GM04504 (cell line): ENCODE measurements around the gene SDC1.

ENCODE experiments used
- DNase-seq: peaks from one replicate; pipeline ENCODE4 v3.0.0-alpha.2; 2012; ENCODE audit warnings: low read depth

SDC1 gene

GRCh38 chr2:20213651-20214565, 11.0 kb downstream of the SDC1 start:
- DNase-seq: no peak

DNA sequence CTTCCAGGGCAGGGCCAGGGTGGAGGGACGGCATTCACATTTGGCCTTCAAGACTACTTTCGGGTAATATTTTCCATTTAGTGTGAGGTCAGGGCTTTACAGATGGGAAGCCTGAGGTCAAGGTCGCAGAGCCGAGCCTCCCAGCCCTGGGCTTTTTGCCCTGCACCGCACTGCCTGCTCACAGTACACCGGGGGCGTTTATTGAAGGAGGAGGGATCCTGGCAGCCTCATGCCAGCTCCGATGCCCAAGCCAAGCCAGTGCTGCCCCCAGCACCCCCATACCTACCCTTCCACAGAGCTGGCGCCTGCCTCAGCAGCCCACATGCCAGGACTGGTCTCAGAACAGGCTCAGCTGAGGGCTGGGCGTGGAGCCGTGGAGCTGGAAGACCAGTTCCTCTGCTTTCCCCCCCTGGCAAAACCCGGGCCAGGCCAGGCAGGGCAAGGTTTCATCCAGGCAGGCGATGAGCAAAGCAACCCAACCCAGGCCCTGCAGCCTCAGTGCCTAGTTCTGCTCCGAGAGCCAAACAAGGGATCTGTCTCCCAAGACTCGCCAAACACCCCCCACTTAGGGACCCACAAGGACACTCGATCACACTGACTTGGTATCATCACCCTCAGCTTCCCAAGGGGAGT, 11.9 kb downstream of the SDC1 start:
- no peak for DNase-seq

DNA sequence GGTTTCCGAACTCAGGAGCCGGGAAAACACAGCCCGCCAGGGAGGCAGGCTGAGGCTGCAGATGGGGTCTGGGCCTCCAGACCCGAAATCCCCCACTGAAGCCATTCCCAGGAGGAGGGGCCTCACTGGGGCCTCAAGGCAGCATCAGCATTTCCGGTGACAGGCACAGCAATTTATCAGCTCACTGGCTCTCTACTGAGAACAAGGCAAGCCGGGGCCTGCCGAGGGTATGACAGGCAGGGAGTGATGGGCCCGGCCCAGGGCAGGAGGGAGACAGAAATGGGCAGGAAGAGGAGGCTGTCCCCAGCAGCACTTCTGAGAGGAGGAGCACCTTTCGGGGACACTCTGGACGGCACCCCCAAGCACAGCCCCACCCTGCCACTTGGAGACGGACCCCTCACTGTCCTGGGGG, 12.5 kb downstream of the SDC1 start:
- no peak for DNase-seq

- DNase-seq: no peak
Measured at GRCh38 chr2:20211860-20212458, 13.0 kb downstream of the SDC1 start.

- DNase-seq: no peak
Measured at GRCh38 chr2:20211420-20211819, 13.5 kb downstream of the SDC1 start.

DNA sequence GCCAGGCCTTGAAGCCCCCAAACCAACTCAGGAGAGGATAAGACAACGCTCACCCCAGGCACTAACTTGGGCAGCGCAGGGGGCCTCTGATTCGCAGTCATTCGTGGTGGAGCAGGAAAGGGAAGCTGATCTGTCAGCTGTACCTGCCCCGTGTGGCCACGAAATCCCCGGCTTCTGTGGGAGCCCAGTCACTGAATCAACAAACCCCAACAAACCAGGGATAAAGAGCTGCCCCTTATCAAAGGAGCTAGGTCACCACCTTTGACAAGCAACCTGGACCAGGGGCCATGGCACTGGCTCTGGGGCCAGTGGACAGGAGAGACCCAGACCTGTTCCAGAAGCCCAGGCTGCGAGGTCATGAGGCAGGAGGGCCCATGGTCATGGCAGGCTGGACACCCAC, 14.5 kb downstream of the SDC1 start:
- DNase-seq: no peak

- DNase-seq: no peak
Measured at GRCh38 chr2:20209373-20210109, 15.4 kb downstream of the SDC1 start.

DNA sequence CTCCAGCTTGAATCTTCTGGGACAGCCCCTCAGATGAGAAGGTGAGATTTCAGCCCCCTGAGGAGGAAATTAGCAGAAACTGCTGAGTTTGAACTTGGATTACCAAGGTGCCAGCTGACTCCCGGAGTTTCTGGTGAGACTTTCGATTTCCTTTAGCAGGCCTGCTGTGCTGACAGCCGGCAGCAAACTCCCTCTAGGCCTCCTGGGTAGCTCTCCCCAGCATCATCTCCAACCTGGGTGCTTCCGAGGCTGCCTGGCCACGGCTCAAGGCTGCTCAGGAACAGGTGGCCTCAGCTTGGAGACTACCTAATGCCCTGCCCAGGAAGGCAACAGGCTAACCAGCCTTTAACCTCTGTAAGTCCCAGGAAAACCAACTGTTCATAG, 16.5 kb downstream of the SDC1 start:
- DNase-seq: no peak

DNA sequence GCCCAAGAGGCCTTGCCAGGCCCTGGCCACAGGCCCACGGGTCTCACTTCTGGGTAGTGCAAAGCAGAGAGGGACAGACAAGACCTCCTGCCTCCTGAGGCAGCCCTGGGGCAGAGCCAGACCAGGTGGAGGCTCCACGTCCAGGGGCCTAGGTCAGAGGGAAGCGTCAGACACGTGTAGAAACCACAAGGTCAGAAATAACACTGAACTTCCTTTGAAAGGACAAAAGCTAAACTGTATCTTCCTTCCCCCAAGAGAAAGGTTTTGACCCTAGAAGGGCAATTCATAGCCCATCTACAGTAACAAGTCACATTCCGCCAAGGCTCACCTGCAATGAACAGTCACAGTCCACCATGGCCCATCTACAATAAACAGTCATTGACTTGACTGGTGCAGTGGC, 17.9 kb downstream of the SDC1 start:
- no peak for DNase-seq

- DNase-seq: no peak
Measured at GRCh38 chr2:20205915-20206524, 18.9 kb downstream of the SDC1 start.

GRCh38 chr2:20205069-20205468, 19.9 kb downstream of the SDC1 start:
- DNase-seq: no peak

DNA sequence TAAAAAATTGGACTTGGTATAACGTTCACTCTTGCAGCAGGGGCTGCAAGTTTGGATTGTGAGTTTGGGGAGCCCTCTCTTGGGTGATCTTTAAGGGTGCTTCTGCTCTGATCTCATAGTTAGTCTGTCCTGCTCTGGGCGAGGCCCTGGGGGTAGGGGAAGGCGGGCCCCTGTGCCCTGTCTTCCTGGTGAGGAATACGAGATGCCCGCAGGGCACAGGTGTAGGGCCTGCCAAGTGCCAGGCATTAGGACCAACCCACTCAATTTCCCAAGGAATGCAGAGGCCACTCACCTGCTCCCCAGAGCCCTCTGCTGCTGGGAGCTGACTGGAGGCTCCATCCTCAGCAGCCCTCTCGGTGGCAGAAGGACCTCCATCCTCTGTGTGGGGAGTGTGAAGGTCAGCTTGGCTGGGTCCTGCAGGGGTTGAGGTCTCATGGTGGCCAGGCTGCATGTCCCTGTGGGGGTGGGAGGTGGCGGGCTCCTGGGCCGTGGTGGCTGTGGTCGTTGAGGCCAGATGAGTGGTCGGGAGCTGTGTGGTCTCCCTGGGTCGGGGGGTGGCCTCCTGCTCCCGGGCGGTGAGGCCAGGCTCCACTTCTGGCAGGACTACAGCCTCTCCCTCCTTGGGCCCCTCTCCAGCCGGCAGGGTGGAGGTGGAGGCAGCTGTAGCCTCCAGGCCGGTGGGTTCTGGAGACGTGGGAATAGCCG, 21.3 kb downstream of the SDC1 start:
- no peak for DNase-seq

- DNase-seq: no peak
Measured at GRCh38 chr2:20203072-20203471, 21.9 kb downstream of the SDC1 start.

- no peak for DNase-seq
Measured at GRCh38 chr2:20201671-20202070, 23.3 kb downstream of the SDC1 start.

- no peak for DNase-seq
Measured at GRCh38 chr2:20200697-20201555, 24.0 kb downstream of the SDC1 start.

DNA sequence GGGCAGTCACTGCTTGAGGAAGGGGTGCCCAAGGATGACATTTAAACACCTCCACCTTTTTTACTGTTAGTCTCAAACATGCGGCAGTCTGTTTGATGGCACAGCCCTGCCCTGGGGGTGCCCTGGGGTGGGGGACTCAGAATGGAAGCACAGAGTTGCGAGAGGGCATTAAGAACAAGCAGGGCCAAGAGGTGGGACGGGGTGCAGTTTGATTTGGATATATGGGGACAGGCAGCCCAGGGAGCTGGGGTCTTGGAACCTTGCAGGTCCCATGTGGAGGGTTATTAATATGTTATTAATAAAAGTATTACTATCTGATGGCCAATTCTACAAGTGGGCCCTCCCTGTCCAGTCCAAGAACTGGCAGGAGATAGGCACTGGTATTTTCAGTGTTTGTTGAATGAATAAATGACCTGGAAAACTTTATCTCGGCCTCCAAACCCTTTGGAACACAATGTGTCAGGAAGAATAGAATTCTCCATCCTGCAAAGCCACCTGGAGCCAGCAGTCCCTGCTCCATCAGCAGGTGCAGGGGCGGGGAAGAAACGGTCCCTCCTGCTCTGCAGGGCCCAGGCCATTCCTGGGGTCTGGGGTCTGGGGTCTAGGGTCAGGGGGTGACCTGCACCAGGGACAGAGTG, 25.2 kb downstream of the SDC1 start:
- DNase-seq: no peak

GRCh38 chr2:20198796-20199632, 25.9 kb downstream of the SDC1 start:
- no peak for DNase-seq

DNA sequence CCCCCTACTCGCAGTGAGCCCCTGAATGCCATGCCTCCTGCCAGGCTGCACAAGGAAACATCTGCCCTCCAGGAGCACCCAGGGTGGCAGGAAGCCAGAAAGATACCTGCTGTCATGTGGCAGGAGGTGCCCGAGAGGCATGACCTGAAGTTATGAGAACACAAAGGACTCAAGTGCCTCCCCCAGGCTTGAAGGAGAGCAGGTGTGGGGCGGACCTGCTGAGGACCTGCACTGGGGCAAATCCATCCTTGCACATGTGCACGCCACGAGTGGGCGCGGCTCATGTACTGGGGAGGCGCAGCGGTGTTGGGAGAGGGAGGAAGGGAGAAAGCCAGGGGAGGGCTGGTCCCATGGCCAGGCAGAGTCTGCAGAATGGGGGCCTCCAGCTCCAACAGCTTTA, 26.9 kb downstream of the SDC1 start:
- DNase-seq: no peak

DNA sequence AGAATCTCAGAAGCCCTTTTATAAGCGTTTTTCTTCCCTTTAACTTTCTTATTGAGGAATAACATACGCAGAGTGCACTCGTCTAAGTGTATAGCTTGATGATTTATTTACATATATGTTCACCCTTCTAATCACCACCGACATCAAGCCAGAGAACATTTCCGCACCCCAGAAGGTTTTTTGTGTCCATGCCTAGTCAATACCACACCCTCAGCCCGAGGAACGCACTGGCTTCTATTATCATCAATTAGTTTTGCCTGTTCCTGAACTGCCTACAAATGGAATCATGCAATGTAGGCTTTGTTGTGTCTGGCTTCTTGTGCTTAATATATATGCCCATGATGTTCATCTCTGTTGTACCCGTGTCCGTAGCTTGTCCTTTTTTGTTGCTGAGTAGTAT, 27.7 kb downstream of the SDC1 start:
- DNase-seq: no peak
